ENCODE data around the gene STK32B.

Gene STK32B

DNA sequence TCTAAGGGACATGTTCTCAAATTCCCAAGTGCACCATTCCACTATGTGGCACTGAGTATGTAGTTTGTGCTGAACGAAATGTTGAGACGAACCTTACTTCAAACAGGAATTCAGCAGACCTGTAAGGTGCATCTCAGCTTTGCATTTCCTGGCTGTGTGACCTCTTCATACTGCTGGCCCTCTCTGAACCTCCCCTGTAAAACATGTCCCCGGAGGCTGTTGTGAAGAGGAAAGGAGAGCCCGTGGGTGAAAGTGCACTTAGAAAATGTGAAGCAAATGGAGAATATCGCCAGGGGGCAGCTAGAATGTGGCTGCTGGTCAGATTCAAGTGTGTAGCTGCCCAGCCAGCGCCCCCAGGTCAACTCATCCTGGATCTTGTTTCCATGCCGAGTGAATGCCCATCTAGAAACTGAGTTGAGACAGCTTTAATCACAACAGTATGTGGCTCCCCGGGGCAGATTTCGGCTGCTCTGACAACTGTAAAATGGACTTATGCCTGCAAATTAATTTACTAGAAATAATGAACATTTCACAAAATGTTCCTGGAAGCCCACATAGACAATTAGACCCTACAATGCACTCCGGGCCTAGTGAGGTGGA lies 393.7 kb downstream of the STK32B start:
- no peak overlapping the region for H3K4me2 ChIP-seq (ENCODE audit: low read length)
- H3K9me3 ChIP-seq (ENCODE audit: control insufficient read depth, low read length), result no peaks in the 10 kb centered on the region
- no peak overlapping the region for H3K27ac ChIP-seq
- H3K27me3 ChIP-seq (ENCODE audit: control insufficient read depth, insufficient read depth, low read length), result no peaks in the 10 kb centered on the region
- H2AFZ ChIP-seq, result no peak overlapping the region
- no peaks in the 10 kb centered on the region for H3K36me3 ChIP-seq (ENCODE audit: control insufficient read depth, insufficient read depth, low read length)
- H3K4me3 ChIP-seq (ENCODE audit: low read depth, low read length), result no peak overlapping the region
- H3K4me1 ChIP-seq, result no peaks in the 10 kb centered on the region
- TF ChIP-seq, protein P1, sequence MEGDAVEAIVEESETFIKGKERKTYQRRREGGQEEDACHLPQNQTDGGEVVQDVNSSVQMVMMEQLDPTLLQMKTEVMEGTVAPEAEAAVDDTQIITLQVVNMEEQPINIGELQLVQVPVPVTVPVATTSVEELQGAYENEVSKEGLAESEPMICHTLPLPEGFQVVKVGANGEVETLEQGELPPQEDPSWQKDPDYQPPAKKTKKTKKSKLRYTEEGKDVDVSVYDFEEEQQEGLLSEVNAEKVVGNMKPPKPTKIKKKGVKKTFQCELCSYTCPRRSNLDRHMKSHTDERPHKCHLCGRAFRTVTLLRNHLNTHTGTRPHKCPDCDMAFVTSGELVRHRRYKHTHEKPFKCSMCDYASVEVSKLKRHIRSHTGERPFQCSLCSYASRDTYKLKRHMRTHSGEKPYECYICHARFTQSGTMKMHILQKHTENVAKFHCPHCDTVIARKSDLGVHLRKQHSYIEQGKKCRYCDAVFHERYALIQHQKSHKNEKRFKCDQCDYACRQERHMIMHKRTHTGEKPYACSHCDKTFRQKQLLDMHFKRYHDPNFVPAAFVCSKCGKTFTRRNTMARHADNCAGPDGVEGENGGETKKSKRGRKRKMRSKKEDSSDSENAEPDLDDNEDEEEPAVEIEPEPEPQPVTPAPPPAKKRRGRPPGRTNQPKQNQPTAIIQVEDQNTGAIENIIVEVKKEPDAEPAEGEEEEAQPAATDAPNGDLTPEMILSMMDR (IDR thresholded peaks at IDR 0.05), result no peak
- H3K79me2 ChIP-seq, result no peaks in the 10 kb centered on the region
- H3K9ac ChIP-seq, result no peak overlapping the region

DNA sequence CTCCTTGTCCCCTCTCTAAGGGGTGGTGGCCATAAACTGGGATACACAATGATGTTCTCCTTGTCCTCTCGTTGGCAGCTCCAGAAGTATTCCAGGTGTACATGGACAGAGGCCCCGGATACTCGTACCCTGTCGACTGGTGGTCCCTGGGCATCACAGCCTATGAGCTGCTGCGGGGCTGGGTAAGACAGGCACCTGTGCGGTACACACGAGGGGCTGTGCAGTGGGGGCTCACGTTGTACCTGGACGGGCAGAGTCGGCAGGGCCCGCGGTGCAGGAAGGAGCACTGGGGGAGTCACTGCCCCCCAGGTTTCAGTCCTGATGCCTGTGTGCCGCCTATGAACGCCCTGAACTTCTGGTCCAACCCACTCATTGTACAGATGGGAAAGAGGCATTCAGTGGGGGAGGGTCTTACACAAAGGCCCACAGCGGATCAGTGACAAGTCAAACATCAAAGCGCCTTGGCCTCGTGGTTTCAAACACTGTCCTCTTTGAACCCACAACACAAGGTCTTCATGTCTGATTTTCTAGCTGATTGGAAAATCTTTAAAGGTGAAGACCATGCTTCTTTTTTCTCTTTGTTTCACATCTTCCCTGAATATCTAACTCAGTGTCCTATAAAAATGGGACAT lies 395.4 kb downstream of the STK32B start:
- H3K27ac ChIP-seq, result no peak overlapping the region
- H3K4me2 ChIP-seq (ENCODE audit: low read length), result no peak overlapping the region
- H3K9ac ChIP-seq, result no peak overlapping the region
- no peaks in the 10 kb centered on the region for H3K4me1 ChIP-seq
- no peaks in the 10 kb centered on the region for H3K36me3 ChIP-seq (ENCODE audit: control insufficient read depth, insufficient read depth, low read length)
- TF ChIP-seq, protein P1 (IDR thresholded peaks at IDR 0.05), result no peak
- H3K4me3 ChIP-seq (ENCODE audit: low read depth, low read length), result no peak overlapping the region
- no peaks in the 10 kb centered on the region for H3K79me2 ChIP-seq
- H2AFZ ChIP-seq, result no peak overlapping the region
- no peaks in the 10 kb centered on the region for H3K27me3 ChIP-seq (ENCODE audit: control insufficient read depth, insufficient read depth, low read length)
- no peaks in the 10 kb centered on the region for H3K9me3 ChIP-seq (ENCODE audit: control insufficient read depth, low read length)

DNA sequence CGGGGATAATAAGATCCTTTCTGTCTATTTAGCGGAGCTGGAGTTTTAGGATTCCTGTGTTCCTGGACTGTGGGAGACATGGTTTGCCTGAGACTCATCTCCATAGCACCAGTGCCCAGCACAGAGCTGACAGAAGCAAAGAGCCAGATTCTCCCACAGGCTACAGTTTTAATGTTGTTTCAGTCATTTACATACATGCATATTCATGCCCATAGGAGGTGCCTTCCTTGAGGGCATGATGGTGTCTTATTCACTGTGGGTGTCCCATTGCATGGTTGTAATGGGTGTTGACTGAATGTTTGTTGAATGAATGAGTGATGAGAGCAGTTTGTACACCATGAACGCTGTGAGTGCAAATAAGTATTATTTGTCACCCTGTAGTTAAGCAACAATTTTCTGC lies 396.5 kb downstream of the STK32B start:
- Histone ChIP-seq H3K36me3 (ENCODE audit: control insufficient read depth, insufficient read depth, low read length) (no peaks in the 10 kb centered on the region), H3K4me1 (no peaks in the 10 kb centered on the region), H3K4me3 (ENCODE audit: low read depth, low read length) (no peak overlapping the region), H3K27ac (no peak overlapping the region), H2AFZ (no peak overlapping the region), H3K9me3 (ENCODE audit: control insufficient read depth, low read length) (no peaks in the 10 kb centered on the region), H3K27me3 (ENCODE audit: control insufficient read depth, insufficient read depth, low read length) (no peaks in the 10 kb centered on the region), H3K9ac (no peak overlapping the region), H3K79me2 (no peaks in the 10 kb centered on the region), H3K4me2 (ENCODE audit: low read length) (no peak overlapping the region)
- TF ChIP-seq, protein P1 (IDR thresholded peaks at IDR 0.05), result no peak

DNA sequence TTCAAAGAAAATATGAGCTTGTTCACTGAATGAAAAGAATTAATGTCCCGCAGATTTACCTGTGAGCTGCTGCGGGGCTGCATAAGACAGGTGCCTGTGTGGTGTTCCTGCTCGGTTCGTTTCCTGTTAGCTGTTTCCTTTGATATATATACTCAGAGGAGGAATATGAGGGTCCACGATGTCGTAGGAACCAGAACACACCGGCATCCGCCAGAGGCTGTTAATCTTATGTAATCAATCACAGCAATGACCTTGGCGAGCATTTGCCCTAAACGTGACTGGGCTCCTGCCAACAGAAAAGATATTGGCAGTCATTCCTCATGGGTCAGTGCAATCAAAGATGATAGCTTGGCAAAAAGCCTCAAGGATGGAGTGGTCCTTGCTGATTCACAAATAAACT lies 396.9 kb downstream of the STK32B start:
- no peaks in the 10 kb centered on the region for H3K36me3 ChIP-seq (ENCODE audit: control insufficient read depth, insufficient read depth, low read length)
- H3K27me3 ChIP-seq (ENCODE audit: control insufficient read depth, insufficient read depth, low read length), result no peaks in the 10 kb centered on the region
- no peak overlapping the region for H3K27ac ChIP-seq
- no peak overlapping the region for H3K4me2 ChIP-seq (ENCODE audit: low read length)
- H3K4me3 ChIP-seq (ENCODE audit: low read depth, low read length), result no peak overlapping the region
- no peak overlapping the region for H3K9ac ChIP-seq
- no peaks in the 10 kb centered on the region for H3K4me1 ChIP-seq
- H2AFZ ChIP-seq, result no peak overlapping the region
- H3K79me2 ChIP-seq, result no peaks in the 10 kb centered on the region
- TF ChIP-seq, protein P1 (IDR thresholded peaks at IDR 0.05), result no peak
- H3K9me3 ChIP-seq (ENCODE audit: control insufficient read depth, low read length), result no peaks in the 10 kb centered on the region

DNA sequence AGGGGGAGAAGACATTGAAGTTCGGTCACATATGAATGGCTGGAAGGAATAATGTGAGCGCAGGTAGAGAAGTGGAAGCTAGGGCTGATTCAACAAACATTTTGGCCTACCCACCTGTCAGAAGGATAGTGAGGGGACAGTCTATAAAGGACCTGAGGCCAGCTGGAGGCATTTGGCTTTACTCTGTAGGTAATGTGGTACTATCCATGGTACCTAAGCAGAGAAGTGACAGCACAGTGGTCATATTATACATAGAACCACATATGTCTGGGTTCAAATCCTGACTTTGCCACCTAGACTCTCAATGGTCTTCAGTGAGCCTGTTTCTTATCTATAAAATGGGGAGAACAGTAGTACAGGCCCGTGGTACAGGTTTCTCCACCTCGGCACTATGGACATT lies 400.0 kb downstream of the STK32B start:
- H3K9me3 ChIP-seq (ENCODE audit: control insufficient read depth, low read length), result no peaks in the 10 kb centered on the region
- H3K27ac ChIP-seq, result no peak overlapping the region
- no peak overlapping the region for H3K4me3 ChIP-seq (ENCODE audit: low read depth, low read length)
- no peak overlapping the region for H2AFZ ChIP-seq
- no peak overlapping the region for H3K9ac ChIP-seq
- H3K36me3 ChIP-seq (ENCODE audit: control insufficient read depth, insufficient read depth, low read length), result no peaks in the 10 kb centered on the region
- no peaks in the 10 kb centered on the region for H3K27me3 ChIP-seq (ENCODE audit: control insufficient read depth, insufficient read depth, low read length)
- H3K79me2 ChIP-seq, result no peaks in the 10 kb centered on the region
- no peak overlapping the region for H3K4me2 ChIP-seq (ENCODE audit: low read length)
- TF ChIP-seq, protein P1 (IDR thresholded peaks at IDR 0.05), result no peak
- H3K4me1 ChIP-seq, result no peaks in the 10 kb centered on the region
